HepG2 (cell line): ENCODE measurements around the gene LRR1. TPM values are rescaled to one million over a fixed set of nuclear protein-coding genes. Genes with fewer than 3 reads are reported as not detected.

Experiments used
- FOXA3 ChIP-seq: IDR thresholded peaks from 2 replicates; pipeline ENCODE4 v1.6.1; 2016; ENCODE audit warnings: missing genetic modification reagents, missing compliant biosample characterization
- FOXP4 ChIP-seq: sonication (generic); formaldehyde crosslinking; IDR thresholded peaks from 2 replicates; pipeline ENCODE4 v1.4.0; 2020; ENCODE audit warnings: missing genetic modification reagents
- HCFC1 ChIP-seq: fragments of 150-350 bp; IDR thresholded peaks from 2 replicates; pipeline ENCODE4 v1.6.1; 2014; ENCODE audit warnings: low read depth, low read length
- KLF16 ChIP-seq, 2 experiments: sonication (generic) in 1 of 2; formaldehyde crosslinking in 1 of 2; IDR thresholded peaks; 2 replicates each; pipeline versions ENCODE4 v1.6.1 to v1.8.0; 2016 to 2023; ENCODE audit warnings: missing genetic modification reagents in 2 of 2, missing compliant biosample characterization in 1 of 2
- NR2F6 ChIP-seq, 2 experiments: IDR thresholded peaks; 2 replicates each; pipeline ENCODE4 v1.6.1; 2016; ENCODE audit warnings: antibody characterized with exemption in 1 of 2, mild to moderate bottlenecking in 1 of 2
- PAXIP1 ChIP-seq: sonication (generic); formaldehyde crosslinking; conservative IDR thresholded peaks from 2 replicates; pipeline ENCODE4 v1.4.0; 2020; ENCODE audit warnings: mild to moderate bottlenecking, missing genetic modification reagents, moderate library complexity
- PPARG ChIP-seq: conservative IDR thresholded peaks from 2 replicates; pipeline ENCODE4 v1.6.1; 2016; ENCODE audit warnings: missing biosample characterization, missing genetic modification reagents
- RARA ChIP-seq: IDR thresholded peaks from 2 replicates; pipeline ENCODE4 v1.6.1; 2016; ENCODE audit warnings: missing genetic modification reagents, missing compliant biosample characterization
- SP5 ChIP-seq: IDR thresholded peaks from 2 replicates; pipeline ENCODE4 v1.6.1; 2016; ENCODE audit warnings: low read depth, borderline replicate concordance
- ZGPAT ChIP-seq: IDR thresholded peaks from 2 replicates; pipeline ENCODE4 v1.6.1; 2016; ENCODE audit warnings: mild to moderate bottlenecking
- ZNF12 ChIP-seq: sonication (generic); formaldehyde crosslinking; IDR thresholded peaks from 2 replicates; pipeline ENCODE4 v1.5.0; 2020; ENCODE audit warnings: missing genetic modification reagents
- ZNF563 ChIP-seq: sonication (generic); formaldehyde crosslinking; IDR thresholded peaks from 2 replicates; pipeline ENCODE4 v1.8.0; 2022; ENCODE audit warnings: mild to moderate bottlenecking, moderate library complexity, missing genetic modification reagents
- ZNF646 ChIP-seq: sonication (generic); formaldehyde crosslinking; IDR thresholded peaks from 2 replicates; pipeline ENCODE4 v1.9.0; 2021; ENCODE audit warnings: mild to moderate bottlenecking, missing genetic modification reagents
- polyA plus RNA-seq, 8 experiments: library from polyadenylated mRNA; depleted of rRNA in 3 of 8; stranded (reverse) in 7 of 8; unstranded in 1 of 8; fragments of >200 nt; fragmentation: Illumina TruSeq in 4 of 8; extraction: Trizol in 4 of 8; gene quantifications; 2 replicates each; pipeline versions ENCODE4 v1.2.1 to v1.2.3, GENCODE V29; 2011 to 2016; ENCODE audit warnings: low read depth in 4 of 8, missing spikeins in 1 of 8, mixed read lengths in 1 of 8; ENCODE audit not compliant: insufficient read depth in 1 of 8
- total RNA-seq, 5 experiments: library from RNA; depleted of rRNA; stranded (reverse); fragments of >200 nt; fragmentation: Illumina TruSeq; extraction: Trizol; gene quantifications; 2 replicates each; pipeline ENCODE4 v1.2.3, GENCODE V29; 2016; ENCODE audit warnings: low read depth in 1 of 5

Gene LRR1
- total and polyA plus RNA-seq, 2 of the 13 experiments (the other 11 are each of a cell fraction or from before 2014, with no cell fraction given), result 7.0 to 36.2 TPM

GRCh38 chr14:49659526-49660455 is 61.1 kb downstream of the LRR1 start (continued):
- TF ChIP-seq PAXIP1 (CRISPR knock-in tag), result peak; percentile 32; the same call in 1 of the 2 replicates
- TF ChIP-seq PPARG, result 0 out of 2 replicates have a peak, but pooled peaks have one; percentile 34
- TF ChIP-seq ZNF646 (CRISPR knock-in tag), result peak; percentile 83; the same call in 1 of the 2 replicates
- no peak for TF ChIP-seq SP5 (CRISPR knock-in tag)
- TF ChIP-seq FOXA3 (CRISPR knock-in tag), result peak; percentile 96
- peak; percentile 52 for TF ChIP-seq ZGPAT (CRISPR knock-in tag)
- TF ChIP-seq KLF16 (CRISPR knock-in tag; IDR thresholded peaks at IDR 0.05), result 0 out of 4 replicates have a peak, but pooled peaks of 1 of the 2 experiments have one; percentile 59
- TF ChIP-seq HCFC1, result no peak
- TF ChIP-seq FOXP4 (CRISPR knock-in tag), result peak; percentile 64
- TF ChIP-seq NR2F6 (IDR thresholded peaks at IDR 0.05), result peak; percentile 13; the same call in 1 of the 2 replicates
- TF ChIP-seq NR2F6 (CRISPR knock-in tag; IDR thresholded peaks at IDR 0.05), result no peak
- no peak for TF ChIP-seq ZNF563 (CRISPR knock-in tag)
- TF ChIP-seq ZNF12 (CRISPR knock-in tag), result peak; percentile 78; the same call in 1 of the 2 replicates
- peak; percentile 58; the same call in 1 of the 2 replicates for TF ChIP-seq RARA (CRISPR knock-in tag)
